ENCODE measurements around the gene GHRHR.

GHRHR gene

GRCh38 chr7:30963842-30964241 is at the start of gene GHRHR:
Gene GHRHR, plus strand, starts transcription at chr7:30963953. Its CDS starts 116 bp downstream, at chr7:30964069.
- TF ChIP-seq CTCF (IDR thresholded peaks at IDR 0.05): no peak
- DNase-seq (ENCODE audit: low spot score): no peak
- Histone ChIP-seq H3K27ac (no peak within 1 kb of the TSS), H3K4me3 (no peak within 1 kb of the TSS)

GRCh38 chr7:30914596-30914995 is 49.2 kb upstream of the GHRHR start:
- DNase-seq (ENCODE audit: low spot score): peak; percentile 95
- TF ChIP-seq CTCF (IDR thresholded peaks at IDR 0.05): no peak
- Histone ChIP-seq H3K4me3 (peak overlapping the region; percentile 79), H3K27ac (peak overlapping the region; percentile 86 to 97)

GRCh38 chr7:30915005-30915601 is 48.6 kb upstream of the GHRHR start:
- Histone ChIP-seq H3K27ac (peak overlapping the region; percentile 86 to 97), H3K4me3 (peak overlapping the region; percentile 79)
- no peak for TF ChIP-seq CTCF (IDR thresholded peaks at IDR 0.05)
- DNase-seq (ENCODE audit: low spot score): no peak

- peak overlapping the region; percentile 79 for H3K4me3 ChIP-seq
- DNase-seq (ENCODE audit: low spot score): no peak
- peak overlapping the region; percentile 86 to 97 for H3K27ac ChIP-seq
- no peak for TF ChIP-seq CTCF (IDR thresholded peaks at IDR 0.05)
These were observed 48.0 kb upstream of the GHRHR start for GRCh38 chr7:30915751-30916150.

- DNase-seq (ENCODE audit: low spot score): no peak
These were observed 47.5 kb upstream of the GHRHR start for GRCh38 chr7:30916255-30916654.

GRCh38 chr7:30916767-30917166 is 47.0 kb upstream of the GHRHR start:
- TF ChIP-seq CTCF (IDR thresholded peaks at IDR 0.05): no peak
- Histone ChIP-seq H3K4me3 (peak overlapping the region; percentile 79), H3K27ac (peak overlapping the region; percentile 86 to 97)
- no peak for DNase-seq (ENCODE audit: low spot score)

More at GRCh38 chr7:30916255-30916654, 47.5 kb upstream of the GHRHR start:
- H3K27ac ChIP-seq: peak overlapping the region; percentile 86 to 97
- H3K4me3 ChIP-seq: peak overlapping the region; percentile 79
- no peak for TF ChIP-seq CTCF (IDR thresholded peaks at IDR 0.05)

GRCh38 chr7:30917216-30917893 is 46.4 kb upstream of the GHRHR start:
- Histone ChIP-seq H3K27ac (peak overlapping the region; percentile 86 to 97), H3K4me3 (peak overlapping the region; percentile 79)
- no peak for DNase-seq (ENCODE audit: low spot score)
- no peak for TF ChIP-seq CTCF (IDR thresholded peaks at IDR 0.05)
